ENCODE results near the gene EPHA8. TPM values are rescaled to one million over a fixed set of nuclear protein-coding genes. Genes with fewer than 3 reads are reported as not detected.

EPHA8 gene
- polyA plus RNA-seq, 6 donors from 2014 or later: not detected

GRCh38 chr1:22579541-22580155, 16.4 kb downstream of the EPHA8 start:
- DNase-seq (no peak), ATAC-seq (ENCODE audit: low read depth in 2 of 2) (no peak)
- Mint-ChIP-seq H3K4me3 (no peak overlapping the region), H3K4me1 (no peaks in the 10 kb centered on the region), H3K27ac (no peak overlapping the region), H3K27me3 (peaks cover 0 to 2% (median 0%) of the 10 kb centered on the region in 3 donors), H3K9me3 (peaks cover 0 to 9% (median 2%) of the 10 kb centered on the region in 7 donors), H3K36me3 (no peaks in the 10 kb centered on the region)

DNA sequence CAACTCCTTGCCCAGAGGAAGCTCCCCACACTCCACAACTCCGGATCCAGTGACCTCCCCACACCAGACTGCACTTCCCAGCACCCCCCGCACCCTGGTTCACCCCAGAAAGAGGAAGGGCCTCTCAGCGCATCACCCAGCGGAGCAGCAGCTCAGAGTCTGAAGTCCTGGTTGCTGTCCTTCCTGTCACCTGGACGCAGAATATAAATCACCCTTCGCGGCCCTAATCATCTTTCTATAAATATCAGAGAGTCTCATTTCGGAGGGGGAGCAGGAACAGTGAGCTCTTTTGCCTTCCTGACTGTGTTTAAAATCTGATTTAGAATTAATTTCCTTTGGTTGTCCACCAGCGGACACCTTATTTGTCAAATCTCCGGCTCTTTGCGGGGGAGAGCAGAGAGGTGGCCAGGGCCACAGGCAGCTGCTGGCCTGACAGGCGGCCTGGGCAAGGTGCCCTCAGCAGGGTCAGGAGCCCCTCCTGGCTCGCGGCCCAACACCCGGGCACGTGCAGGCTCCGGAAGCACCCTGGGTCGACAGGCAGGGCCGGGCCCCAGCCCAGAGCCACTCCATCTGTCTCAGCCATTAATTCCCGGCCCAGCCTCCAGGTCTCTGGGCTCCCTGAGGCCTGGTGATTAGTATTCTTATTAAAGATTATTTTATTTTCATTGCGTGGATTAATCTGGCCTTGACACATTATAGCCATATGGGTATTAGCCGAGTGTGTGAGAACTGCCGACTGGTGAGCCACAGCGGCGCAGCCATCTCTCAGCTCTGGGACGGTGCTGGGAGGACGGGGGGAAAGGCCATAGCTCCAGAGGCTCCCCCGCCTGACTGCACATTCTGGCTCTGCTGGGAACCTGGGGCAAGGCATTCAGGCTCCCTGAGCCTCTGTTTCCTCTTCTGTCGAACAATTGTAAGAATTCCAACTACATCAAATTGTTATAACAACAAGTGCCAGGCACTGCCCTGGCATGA, 19.7 kb downstream of the EPHA8 start:
- no peaks in the 10 kb centered on the region for H3K4me1 Mint-ChIP-seq
- peaks cover 0 to 4% (median 1%) of the 10 kb centered on the region in 7 donors for H3K9me3 Mint-ChIP-seq
- no peak overlapping the region for H3K27ac Mint-ChIP-seq
- peaks cover 0 to 21% (median 4%) of the 10 kb centered on the region in 3 donors for H3K27me3 Mint-ChIP-seq
- H3K4me3 Mint-ChIP-seq: no peak overlapping the region
- ATAC-seq (ENCODE audit: low read depth in 2 of 2) (no peak), DNase-seq (no peak)
- no peaks in the 10 kb centered on the region for H3K36me3 Mint-ChIP-seq

DNA sequence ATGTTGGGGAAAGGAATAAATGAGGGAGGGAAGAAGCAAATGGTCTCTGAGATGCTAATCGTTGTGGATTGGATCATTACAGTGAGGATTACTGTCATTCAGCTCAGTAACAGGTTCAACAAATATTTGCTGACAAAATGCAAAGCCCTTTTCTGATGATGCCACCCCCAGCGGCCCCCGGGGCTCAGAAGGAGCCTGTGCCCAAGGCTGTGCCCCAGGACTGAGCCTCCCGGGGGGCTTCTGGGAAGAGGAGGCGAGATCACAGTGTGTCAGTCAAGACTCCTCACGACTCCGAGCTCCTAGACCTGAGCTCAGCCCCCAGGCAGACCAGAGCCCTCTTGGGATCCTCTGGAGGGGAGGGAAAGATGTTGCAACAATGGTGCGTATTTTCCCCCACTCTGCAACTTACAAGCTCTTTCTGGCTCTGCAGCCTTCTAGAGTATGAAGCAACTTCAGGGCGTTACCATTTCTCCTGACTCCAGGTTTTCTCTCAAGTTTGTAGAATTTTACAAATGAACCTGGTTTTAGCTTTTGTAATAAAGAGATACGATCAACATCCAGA, 20.8 kb downstream of the EPHA8 start:
- no peaks in the 10 kb centered on the region for H3K36me3 Mint-ChIP-seq
- no peaks in the 10 kb centered on the region for H3K4me1 Mint-ChIP-seq
- H3K27ac Mint-ChIP-seq: no peak overlapping the region
- no peak overlapping the region for H3K4me3 Mint-ChIP-seq
- H3K9me3 Mint-ChIP-seq: no peaks in the 10 kb centered on the region
- no peak for ATAC-seq (ENCODE audit: low read depth in 2 of 2)
- peaks cover 0 to 21% (median 4%) of the 10 kb centered on the region in 3 donors for H3K27me3 Mint-ChIP-seq
- DNase-seq: no peak

GRCh38 chr1:22584970-22585369, 21.7 kb downstream of the EPHA8 start:
- H3K36me3 Mint-ChIP-seq: no peaks in the 10 kb centered on the region
- ATAC-seq (ENCODE audit: low read depth in 2 of 2) (no peak), DNase-seq (no peak)
- peaks cover 4 to 24% (median 4%) of the 10 kb centered on the region in 3 donors for H3K27me3 Mint-ChIP-seq
- H3K27ac Mint-ChIP-seq: no peak overlapping the region
- no peaks in the 10 kb centered on the region for H3K4me1 Mint-ChIP-seq
- H3K4me3 Mint-ChIP-seq: no peak overlapping the region
- H3K9me3 Mint-ChIP-seq: no peaks in the 10 kb centered on the region

- Mint-ChIP-seq H3K4me3 (no peak overlapping the region), H3K36me3 (no peaks in the 10 kb centered on the region), H3K27me3 (peaks cover 4 to 29% (median 9%) of the 10 kb centered on the region in 3 donors), H3K27ac (no peak overlapping the region), H3K9me3 (no peaks in the 10 kb centered on the region), H3K4me1 (no peaks in the 10 kb centered on the region)
- ATAC-seq (ENCODE audit: low read depth in 2 of 2) (no peak), DNase-seq (no peak)
Measured at GRCh38 chr1:22585471-22585870, 22.2 kb downstream of the EPHA8 start.

DNA sequence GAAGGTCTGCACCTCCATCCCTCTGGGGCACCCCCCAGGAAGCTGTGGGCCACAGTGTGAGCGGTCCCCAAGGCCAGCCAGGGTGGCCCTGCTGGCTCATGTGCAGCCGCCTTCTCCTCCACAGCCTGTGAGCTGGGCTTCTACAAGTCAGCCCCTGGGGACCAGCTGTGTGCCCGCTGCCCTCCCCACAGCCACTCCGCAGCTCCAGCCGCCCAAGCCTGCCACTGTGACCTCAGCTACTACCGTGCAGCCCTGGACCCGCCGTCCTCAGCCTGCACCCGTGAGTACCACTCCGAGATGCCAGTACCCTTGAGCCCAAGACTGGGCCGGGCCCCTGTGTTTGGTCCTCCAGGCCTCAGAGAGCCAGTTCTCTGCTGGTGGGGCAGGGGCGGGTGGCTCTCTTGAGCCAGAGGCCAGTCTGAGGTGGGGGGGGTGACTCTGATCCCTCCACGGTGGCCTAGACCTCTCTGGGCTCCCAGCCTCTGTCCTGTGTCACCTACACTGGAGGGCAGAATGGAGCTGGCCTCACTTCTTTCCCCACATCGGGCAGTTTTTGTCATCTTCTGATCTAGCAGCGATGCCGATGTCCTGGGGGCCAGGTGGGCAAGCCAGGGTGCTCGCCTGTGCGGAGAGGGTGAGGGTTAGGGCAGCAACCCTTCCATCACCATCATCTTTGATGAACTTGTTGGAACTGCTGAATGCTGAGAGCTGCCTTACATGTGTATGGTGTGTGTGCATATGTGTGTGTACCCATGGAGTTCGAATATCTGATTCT, 23.3 kb downstream of the EPHA8 start:
- no peak for DNase-seq
- Mint-ChIP-seq H3K27me3 (peaks cover 4 to 39% (median 20%) of the 10 kb centered on the region in 3 donors), H3K4me1 (no peaks in the 10 kb centered on the region), H3K4me3 (no peak overlapping the region), H3K27ac (peak overlapping the region in 1 of 6 donors; percentile 78), H3K9me3 (no peaks in the 10 kb centered on the region), H3K36me3 (no peaks in the 10 kb centered on the region)
- no peak for ATAC-seq (ENCODE audit: low read depth in 2 of 2)

DNA sequence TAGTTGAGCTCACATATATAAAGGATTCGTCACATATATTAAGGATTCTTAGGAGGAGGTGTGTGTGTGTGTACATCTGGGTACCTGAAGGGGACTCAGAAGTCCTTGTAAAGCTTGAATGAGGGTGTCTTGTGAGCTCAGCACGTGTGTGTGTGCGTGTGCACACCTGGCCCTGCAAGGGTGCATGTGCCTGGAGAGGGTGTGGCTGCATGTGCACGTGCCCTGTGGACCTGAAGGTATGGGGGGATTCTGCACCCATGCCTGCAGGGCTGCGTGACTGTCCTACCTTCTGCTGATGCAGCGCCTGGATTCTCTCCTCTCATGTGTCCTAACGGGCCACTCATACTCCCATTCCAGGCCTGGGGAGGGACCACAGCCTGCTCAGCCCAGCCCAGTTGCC, 24.0 kb downstream of the EPHA8 start:
- Mint-ChIP-seq H3K9me3 (no peaks in the 10 kb centered on the region), H3K27ac (peak overlapping the region in 1 of 6 donors; percentile 78), H3K4me3 (no peak overlapping the region), H3K36me3 (no peaks in the 10 kb centered on the region), H3K27me3 (peaks cover 4 to 46% (median 27%) of the 10 kb centered on the region in 3 donors), H3K4me1 (no peaks in the 10 kb centered on the region)
- ATAC-seq (ENCODE audit: low read depth in 2 of 2) (no peak), DNase-seq (no peak)

DNA sequence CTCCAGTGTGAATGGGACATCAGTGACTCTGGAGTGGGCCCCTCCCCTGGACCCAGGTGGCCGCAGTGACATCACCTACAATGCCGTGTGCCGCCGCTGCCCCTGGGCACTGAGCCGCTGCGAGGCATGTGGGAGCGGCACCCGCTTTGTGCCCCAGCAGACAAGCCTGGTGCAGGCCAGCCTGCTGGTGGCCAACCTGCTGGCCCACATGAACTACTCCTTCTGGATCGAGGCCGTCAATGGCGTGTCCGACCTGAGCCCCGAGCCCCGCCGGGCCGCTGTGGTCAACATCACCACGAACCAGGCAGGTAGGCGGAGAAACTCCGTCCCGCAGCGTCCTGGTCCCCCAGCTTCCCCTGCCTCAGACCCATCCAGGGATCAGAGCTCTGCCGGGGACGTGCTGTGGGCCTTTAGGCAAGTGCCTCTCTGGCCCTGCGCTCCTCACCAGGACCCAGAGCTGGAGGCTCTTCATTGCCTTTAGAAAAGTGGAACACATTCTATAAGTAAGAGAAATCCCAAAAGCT, 25.7 kb downstream of the EPHA8 start:
- no peak for ATAC-seq (ENCODE audit: low read depth in 2 of 2)
- Mint-ChIP-seq H3K9me3 (no peaks in the 10 kb centered on the region), H3K36me3 (no peaks in the 10 kb centered on the region), H3K27me3 (peaks cover 4 to 57% (median 37%) of the 10 kb centered on the region in 3 donors), H3K27ac (no peak overlapping the region), H3K4me1 (no peaks in the 10 kb centered on the region), H3K4me3 (no peak overlapping the region)
- no peak for DNase-seq

GRCh38 chr1:22591576-22591975, 28.3 kb downstream of the EPHA8 start:
- Mint-ChIP-seq H3K36me3 (no peaks in the 10 kb centered on the region), H3K4me3 (no peak overlapping the region), H3K4me1 (no peaks in the 10 kb centered on the region), H3K27me3 (peaks cover 8 to 61% (median 51%) of the 10 kb centered on the region in 3 donors), H3K9me3 (no peaks in the 10 kb centered on the region), H3K27ac (no peak overlapping the region)
- no peak for ATAC-seq (ENCODE audit: low read depth in 2 of 2)
- DNase-seq: no peak

DNA sequence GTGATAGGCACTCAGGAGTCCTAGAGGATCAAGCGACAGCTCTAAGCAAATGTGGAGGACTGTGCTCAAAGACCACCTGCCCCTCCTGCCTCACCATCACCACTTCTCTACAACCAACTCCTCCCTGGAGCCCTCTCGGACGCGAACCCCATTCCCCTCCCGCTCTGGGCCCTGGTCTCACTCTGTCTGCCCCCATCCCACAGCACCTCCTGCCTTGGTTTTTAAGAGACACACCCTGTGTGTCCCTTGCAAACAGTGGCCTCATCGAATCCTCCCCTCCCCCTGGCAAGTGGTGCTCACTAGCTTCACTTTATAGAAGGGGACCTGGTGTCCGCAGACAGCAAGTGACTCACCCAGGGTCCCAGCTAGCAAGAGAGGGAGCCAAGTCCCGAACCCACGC, 28.8 kb downstream of the EPHA8 start:
- H3K9me3 Mint-ChIP-seq: no peaks in the 10 kb centered on the region
- H3K27me3 Mint-ChIP-seq: peaks cover 6 to 58% (median 55%) of the 10 kb centered on the region in 3 donors
- H3K27ac Mint-ChIP-seq: no peak overlapping the region
- H3K4me1 Mint-ChIP-seq: no peaks in the 10 kb centered on the region
- ATAC-seq (ENCODE audit: low read depth in 2 of 2): no peak
- no peaks in the 10 kb centered on the region for H3K36me3 Mint-ChIP-seq
- peak overlapping the region in 1 of 8 donors; percentile 47 for H3K4me3 Mint-ChIP-seq
- DNase-seq: no peak

- Mint-ChIP-seq H3K4me3 (no peak overlapping the region), H3K27me3 (peaks cover 4 to 57% (median 52%) of the 10 kb centered on the region in 3 donors), H3K4me1 (no peaks in the 10 kb centered on the region), H3K36me3 (no peaks in the 10 kb centered on the region), H3K9me3 (no peaks in the 10 kb centered on the region), H3K27ac (no peak overlapping the region)
- DNase-seq: no peak
- no peak for ATAC-seq (ENCODE audit: low read depth in 2 of 2)
Measured at GRCh38 chr1:22592919-22593790, 29.9 kb downstream of the EPHA8 start.

- DNase-seq (no peak), ATAC-seq (ENCODE audit: low read depth in 2 of 2) (no peak)
Measured at GRCh38 chr1:22594396-22594795, 31.1 kb downstream of the EPHA8 start.

More at GRCh38 chr1:22594396-22594795, 31.1 kb downstream of the EPHA8 start:
- Mint-ChIP-seq H3K9me3 (no peaks in the 10 kb centered on the region), H3K4me1 (no peaks in the 10 kb centered on the region), H3K27me3 (peaks cover 7 to 57% (median 52%) of the 10 kb centered on the region in 3 donors), H3K27ac (no peak overlapping the region), H3K36me3 (no peaks in the 10 kb centered on the region), H3K4me3 (no peak overlapping the region)
